H1 (cell line): ENCODE data around the gene GAPDH. TPM values are rescaled to one million over a fixed set of nuclear protein-coding genes. Genes with fewer than 3 reads are reported as not detected.

Source experiments
- CTCF ChIA-PET: fragments of 300-600 bp; sonication (Branson Sonifier 250); formaldehyde crosslinking; loops from one replicate; lab custom pipeline; 2021; ENCODE audit not compliant: partially characterized antibody; lab: Charles Lee
- POLR2A ChIA-PET: fragments of 300-600 bp; sonication (Branson Sonifier 250); formaldehyde crosslinking; loops from one replicate; lab custom pipeline; 2021; ENCODE audit warnings: inconsistent platforms; ENCODE audit not compliant: partially characterized antibody; lab: Charles Lee
- DNase-seq, 2 experiments: peaks; one replicate each; pipeline versions ENCODE4 v3.0.0 to v3.0.0-alpha.2; 2010 to 2022; ENCODE audit warnings: low spot score in 2 of 2, low read depth in 1 of 2, mixed read lengths in 1 of 2
- FAIRE-seq: peaks from 2 replicates; lab custom pipeline; 2011; peaks lifted over from hg19 to GRCh38; lab: Jason Lieb, UNC
- H2AFZ ChIP-seq: 2 replicates; pipeline ENCODE4 v1.8.1; 2012; ENCODE audit warnings: low read length, inconsistent platforms
- H2AK5ac ChIP-seq: 2 replicates; pipeline ENCODE4 v1.6.1; 2013; ENCODE audit warnings: low read depth, low read length
- H2BK120ac ChIP-seq: replicated peaks from 2 replicates; pipeline ENCODE3; 2013; ENCODE audit warnings: low read depth, low read length, inconsistent platforms
- H2BK12ac ChIP-seq: 2 replicates; pipeline ENCODE4 v1.6.1; 2013; ENCODE audit warnings: low read depth, low read length
- H2BK15ac ChIP-seq: 2 replicates; pipeline ENCODE4 v1.6.1; 2013; ENCODE audit warnings: low read length
- H2BK20ac ChIP-seq: 2 replicates; pipeline ENCODE4 v1.6.1; 2013; ENCODE audit warnings: low read length
- H2BK5ac ChIP-seq: 2 replicates; pipeline ENCODE4 v1.6.1; 2013; ENCODE audit warnings: low read depth, low read length
- H3K14ac ChIP-seq: 2 replicates; pipeline ENCODE4 v1.6.1; 2013; ENCODE audit warnings: inconsistent platforms; ENCODE audit not compliant: insufficient read length
- H3K18ac ChIP-seq: 2 replicates; pipeline ENCODE4 v1.6.1; 2013; ENCODE audit warnings: low read length; ENCODE audit errors: extremely low read depth
- H3K23ac ChIP-seq: 2 replicates; pipeline ENCODE4 v1.6.1; 2013; ENCODE audit warnings: inconsistent platforms; ENCODE audit not compliant: insufficient read length
- H3K23me2 ChIP-seq: 2 replicates; pipeline ENCODE4 v1.6.1; 2013; ENCODE audit warnings: low read depth, low read length
- H3K27ac ChIP-seq: 2 replicates; pipeline ENCODE4 v1.6.1; 2011; ENCODE audit warnings: low read depth, low read length, inconsistent platforms
- H3K27me3 ChIP-seq, 4 experiments: replicated peaks in 1 of 4; 1 replicate in 1 of 4; 2 replicates in 3 of 4; pipeline versions ENCODE4 v1.6.1 to v1.8.1; 2011 to 2013; ENCODE audit warnings: low read length in 3 of 4, mild to moderate bottlenecking in 3 of 4, inconsistent platforms in 2 of 4, mixed read lengths in 2 of 4, moderate library complexity in 1 of 4; ENCODE audit not compliant: control insufficient read depth in 3 of 4, insufficient read depth in 3 of 4; ENCODE audit errors: extremely low read depth in 1 of 4
- H3K36me3 ChIP-seq, 4 experiments: 2 replicates each; pipeline versions ENCODE4 v1.6.1 to v1.8.1; 2011 to 2013; ENCODE audit warnings: mild to moderate bottlenecking in 4 of 4, low read length in 3 of 4, moderate library complexity in 2 of 4, control low read depth in 1 of 4, inconsistent platforms in 1 of 4; ENCODE audit not compliant: insufficient read depth in 4 of 4, control insufficient read depth in 2 of 4
- H3K4ac ChIP-seq: replicated peaks from 2 replicates; pipeline ENCODE3; 2013; ENCODE audit warnings: low read length, low read depth, mixed read lengths, inconsistent platforms; ENCODE audit not compliant: insufficient read length
- H3K4me1 ChIP-seq, 4 experiments: replicated peaks in 1 of 4; 1 replicate in 1 of 4; 2 replicates in 3 of 4; pipeline versions ENCODE4 v1.6.1 to v1.8.1; 2011 to 2013; ENCODE audit warnings: low read length in 3 of 4, inconsistent platforms in 2 of 4, mixed read lengths in 1 of 4; ENCODE audit not compliant: insufficient read depth in 4 of 4, control insufficient read depth in 3 of 4
- H3K4me2 ChIP-seq, 2 experiments: 2 replicates each; pipeline versions ENCODE4 v1.6.1 to v1.8.1; 2011 to 2013; ENCODE audit warnings: low read depth in 2 of 2, low read length in 2 of 2, control low read depth in 1 of 2, inconsistent platforms in 1 of 2, mild to moderate bottlenecking in 1 of 2; ENCODE audit not compliant: insufficient read depth in 1 of 2
- H3K4me3 ChIP-seq, 4 experiments: fragments of 200-600, 300-600 bp in 1 of 4; sonication (generic), shearing (Covaris generic), sonication (Bioruptor Twin) in 1 of 4; 2 replicates each; pipeline versions ENCODE4 v1.5.1 to v1.8.1; 2011 to 2016; ENCODE audit warnings: low read length in 4 of 4, low read depth in 3 of 4, control low read depth in 2 of 4, inconsistent platforms in 2 of 4, mild to moderate bottlenecking in 2 of 4, mixed read lengths in 1 of 4, moderate library complexity in 1 of 4; ENCODE audit not compliant: insufficient read depth in 2 of 4; ENCODE audit errors: extremely low read depth in 1 of 4
- H3K56ac ChIP-seq: replicated peaks from 2 replicates; pipeline ENCODE3; 2013; ENCODE audit warnings: low read depth, mild to moderate bottlenecking, mixed read lengths, low read length, inconsistent platforms; ENCODE audit not compliant: insufficient read length
- H3K79me1 ChIP-seq: 2 replicates; pipeline ENCODE4 v1.6.1; 2013; ENCODE audit warnings: low read depth, low read length, control low read depth
- H3K79me2 ChIP-seq, 2 experiments: 2 replicates each; pipeline versions ENCODE4 v1.6.1 to v1.8.1; 2012 to 2013; ENCODE audit warnings: low read length in 2 of 2, mild to moderate bottlenecking in 2 of 2, inconsistent platforms in 1 of 2; ENCODE audit not compliant: insufficient read depth in 2 of 2, control insufficient read depth in 1 of 2
- H3K9ac ChIP-seq, 4 experiments: replicated peaks in 1 of 4; 1 replicate in 1 of 4; 2 replicates in 3 of 4; pipeline versions ENCODE4 v1.6.1 to v1.8.1; 2011 to 2013; ENCODE audit warnings: low read depth in 3 of 4, low read length in 3 of 4, control low read depth in 2 of 4, mild to moderate bottlenecking in 2 of 4, moderate library complexity in 2 of 4, inconsistent platforms in 1 of 4; ENCODE audit errors: extremely low read depth in 1 of 4
- H3K9me3 ChIP-seq, 2 experiments: 2 replicates each; pipeline versions ENCODE4 v1.6.1 to v1.8.1; 2012 to 2013; ENCODE audit warnings: mild to moderate bottlenecking in 2 of 2, moderate library complexity in 2 of 2, control low read depth in 1 of 2, inconsistent platforms in 1 of 2, low read depth in 1 of 2, low read length in 1 of 2, mixed read lengths in 1 of 2; ENCODE audit not compliant: insufficient read depth in 2 of 2
- H4K20me1 ChIP-seq, 2 experiments: replicated peaks in 1 of 2; 2 replicates each; pipeline versions ENCODE3 to v1.8.1; 2011 to 2013; ENCODE audit warnings: inconsistent platforms in 2 of 2, low read length in 2 of 2, mild to moderate bottlenecking in 1 of 2; ENCODE audit not compliant: insufficient read depth in 2 of 2, control insufficient read depth in 1 of 2
- H4K5ac ChIP-seq: 2 replicates; pipeline ENCODE4 v1.6.1; 2013; ENCODE audit warnings: low read length, low read depth, mixed read lengths, inconsistent platforms; ENCODE audit not compliant: insufficient read length
- H4K8ac ChIP-seq: 2 replicates; pipeline ENCODE4 v1.8.0; 2013; ENCODE audit warnings: mild to moderate bottlenecking, moderate library complexity, low read length, inconsistent platforms; ENCODE audit not compliant: insufficient read depth; ENCODE audit errors: extremely low read depth
- H4K91ac ChIP-seq: replicated peaks from 2 replicates; pipeline ENCODE3; 2013; ENCODE audit warnings: low read length, mixed read lengths, inconsistent platforms; ENCODE audit not compliant: insufficient read length
- CTBP2 ChIP-seq: IDR thresholded peaks from 2 replicates; pipeline ENCODE4 v1.7.0; 2011; ENCODE audit warnings: borderline replicate concordance, mild to moderate bottlenecking, moderate library complexity, mixed read lengths, low read length; ENCODE audit not compliant: insufficient read depth, insufficient read length
- EZH2 ChIP-seq: fragments of 200-600 bp; sonication (generic); IDR thresholded peaks from 2 replicates; pipeline ENCODE4 v1.7.1; 2012; ENCODE audit warnings: low read depth, mild to moderate bottlenecking, moderate library complexity, low read length, inconsistent platforms; ENCODE audit not compliant: severe bottlenecking
- MAX ChIP-seq: IDR thresholded peaks from 2 replicates; pipeline ENCODE4 v1.6.1; 2012; ENCODE audit warnings: inconsistent platforms
- POLR2A ChIP-seq, 2 experiments: IDR thresholded peaks; 1 replicate in 1 of 2; 2 replicates in 1 of 2; pipeline ENCODE4 v1.6.1; 2011; ENCODE audit warnings: low read depth in 2 of 2, low read length in 2 of 2, mild to moderate bottlenecking in 2 of 2; ENCODE audit errors: control extremely low read depth in 1 of 2
- POLR2AphosphoS5 ChIP-seq: IDR thresholded peaks from 2 replicates; pipeline ENCODE4 v1.6.1; 2011; ENCODE audit warnings: low read depth, low read length
- RAD21 ChIP-seq, 2 experiments: IDR thresholded peaks in 1 of 2; conservative IDR thresholded peaks in 1 of 2; 2 replicates each; pipeline ENCODE4 v1.6.1; 2011; ENCODE audit warnings: low read depth in 2 of 2, low read length in 2 of 2, improper control_type of control experiment in 1 of 2, inconsistent platforms in 1 of 2, mild to moderate bottlenecking in 1 of 2, moderate library complexity in 1 of 2
- SIN3A ChIP-seq, 2 experiments: IDR thresholded peaks in 1 of 2; conservative IDR thresholded peaks in 1 of 2; 2 replicates each; pipeline ENCODE4 v1.6.1; 2011 to 2012; ENCODE audit warnings: low read length in 2 of 2, improper control_type of control experiment in 1 of 2, low read depth in 1 of 2, mild to moderate bottlenecking in 1 of 2
- SP1 ChIP-seq: IDR thresholded peaks from 2 replicates; pipeline ENCODE4 v1.6.1; 2011; ENCODE audit warnings: low read depth, low read length
- TAF1 ChIP-seq: IDR thresholded peaks from 2 replicates; pipeline ENCODE4 v1.6.1; 2011; ENCODE audit warnings: mild to moderate bottlenecking, low read depth, low read length
- TAF7 ChIP-seq: optimal IDR thresholded peaks from 2 replicates; pipeline ENCODE3; 2011; ENCODE audit warnings: low read depth, mild to moderate bottlenecking, inconsistent platforms, low read length, moderate library complexity, borderline replicate concordance
- YY1 ChIP-seq: IDR thresholded peaks from 2 replicates; pipeline ENCODE4 v1.6.1; 2011; ENCODE audit warnings: low read depth, mild to moderate bottlenecking, low read length
- WGBS, 2 experiments: shearing (Covaris generic) in 1 of 2; methylation state at CpG; one replicate each; pipeline versions ENCODE4 v1.1.6 to v1.1.7; 2013 to 2015; ENCODE audit warnings: low lambda C conversion rate in 2 of 2, mixed read lengths in 2 of 2, inconsistent platforms in 1 of 2, low coverage in 1 of 2, missing lambda C conversion rate in 1 of 2; ENCODE audit not compliant: insufficient replicate concordance in 2 of 2, insufficient coverage in 1 of 2, insufficient read length in 1 of 2; ENCODE audit errors: extremely low coverage in 1 of 2, missing lambda C conversion rate in 1 of 2; 5-methylcytosine and 5-hydroxymethylcytosine counted together
- polyA plus RNA-seq, 7 experiments: library from polyadenylated mRNA; depleted of rRNA in 3 of 7; stranded (reverse) in 5 of 7; unstranded in 2 of 7; fragments of >200 nt in 5 of 7; fragments of 200-250 nt in 2 of 7; gene quantifications; 1 replicate in 5 of 7; 2 replicates in 1 of 7; 4 replicates in 1 of 7; pipeline versions ENCODE4 v1.2.1 to v1.2.3, GENCODE V29; 2011 to 2013; ENCODE audit warnings: missing spikeins in 2 of 7, mixed read lengths in 2 of 7
- total RNA-seq: library from RNA; stranded (reverse); fragmentation: NEBNext Ultra II Directional; extraction: Animal tissue kit (Norgen Biotek cat#: 25700); gene quantifications from 2 replicates; pipeline ENCODE4 v1.2.1, GENCODE V29; 2021

GAPDH gene
- total and polyA plus RNA-seq, 2 of the 8 experiments (the other 6 are each of a cell fraction or from before 2014, with no cell fraction given), result 5,175 to 15,878 TPM

- Histone ChIP-seq H4K5ac (no peak overlapping the region), H3K56ac (no peak overlapping the region), H3K23me2 (peaks cover 16% of the 10 kb centered on the region), H3K4me1 (peaks cover 0 to 23% (median 19%) of the 10 kb centered on the region in 4 experiments; a peak in 6 of 7 replicates), H4K91ac (no peak overlapping the region), H2AFZ (no peak overlapping the region), H3K4ac (no peak overlapping the region), H4K20me1 (peaks cover 10 to 23% of the 10 kb centered on the region in 2 experiments), H3K9ac (no peak overlapping the region), H2BK12ac (no peak overlapping the region), H3K23ac (no peak overlapping the region), H3K4me3 (peak overlapping the region in 3 of 4 experiments; percentile 83 to 98 (median 93); a peak in 4 of 8 replicates), H2AK5ac (no peak overlapping the region), H3K14ac (no peak overlapping the region), H3K79me2 (peaks cover 3 to 28% of the 10 kb centered on the region in 2 experiments; a peak in 3 of 4 replicates), H2BK5ac (no peak overlapping the region; the same call in 1 of the 2 replicates), H3K27ac (no peak overlapping the region), H3K9me3 (no peaks in the 10 kb centered on the region), H3K27me3 (no peaks in the 10 kb centered on the region), H2BK20ac (no peak overlapping the region), H3K18ac (no peak overlapping the region), H2BK15ac (no peak overlapping the region), H3K79me1 (no peaks in the 10 kb centered on the region; the same call in 1 of the 2 replicates), H4K8ac (no peak overlapping the region), H3K4me2 (peak overlapping the region; percentile 80 to 91; a peak in 2 of 4 replicates), H3K36me3 (peaks cover 23 to 39% (median 28%) of the 10 kb centered on the region in 4 experiments), H2BK120ac (no peak overlapping the region)
- no peak for DNase-seq
- 92% methylated on average over 19 of the region's 19 CpGs; no CpG with 5 or more reads in 1 of the 2 experiments for WGBS, 2 experiments
- POLR2A ChIA-PET, result interaction anchor here (0.6 to 11.4 kb wide), 40 partner anchors 11 to 483 kb away, joined by 3 to 665 read pairs (median 4); partner anchors contain the start of genes CHD4, IFFO1, MRPL51 and NCAPD2
- CTCF ChIA-PET, result interaction anchor here (0.7 to 24.9 kb wide), 24 partner anchors 9 to 299 kb away, joined by 3 to 462 read pairs (median 5); partner anchors contain the start of genes IFFO1 and NOP2
- FAIRE-seq, result no peak
- TF ChIP-seq TAF1 (0 out of 2 replicates have a peak, but pooled peaks have one; percentile 4), EZH2 (no peak), YY1 (no peak), POLR2AphosphoS5 (peak; percentile 14; the same call in 1 of the 2 replicates), SP1 (peak; percentile 50; the same call in 1 of the 2 replicates), TAF7 (peak; percentile 13), POLR2A (IDR thresholded peaks at IDR 0.05; ENCODE audit: control extremely low read depth in 1 of 2, low read depth in 2 of 2, low read length in 2 of 2) (peak in 1 of 2 experiments; percentile 31; a peak in 1 of 3 replicates), RAD21 (IDR thresholded peaks at IDR 0.05 in 1 of 2, conservative IDR thresholded peaks at IDR 0.05 in 1 of 2; ENCODE audit: low read depth in 2 of 2, low read length in 2 of 2) (no peak), MAX (no peak), SIN3A (conservative IDR thresholded peaks at IDR 0.05 in 1 of 2, IDR thresholded peaks at IDR 0.05 in 1 of 2; ENCODE audit: low read depth in 1 of 2, low read length in 2 of 2) (peak in 1 of 2 experiments; percentile 77; a peak in 1 of 4 replicates), CTBP2 (no peak)
These were observed 2.7 kb downstream of the GAPDH start for GRCh38 chr12:6536894-6537579.
